D721Med (cell line): ENCODE measurements around the gene STX1B.

ENCODE experiments used
- DNase-seq: peaks from one replicate; pipeline ENCODE4 v3.0.0; 2011; ENCODE audit warnings: low spot score; ENCODE audit not compliant: insufficient read length
- FAIRE-seq: peaks from 2 replicates; lab custom pipeline; 2011; peaks lifted over from hg19 to GRCh38; lab: Jason Lieb, UNC
- CTCF ChIP-seq: IDR thresholded peaks from 2 replicates; pipeline ENCODE4 v1.5.1; 2012; ENCODE audit warnings: mild to moderate bottlenecking, control low read depth; ENCODE audit not compliant: insufficient read depth; ENCODE audit errors: missing control alignments

STX1B gene

GRCh38 chr16:30989469-30990047 is 20.9 kb downstream of the STX1B start:
- no peak for FAIRE-seq
- TF ChIP-seq CTCF: no peak
- DNase-seq: no peak

- TF ChIP-seq CTCF: no peak
- no peak for DNase-seq
- no peak for FAIRE-seq
Observed at GRCh38 chr16:30987581-30988190, 22.8 kb downstream of the STX1B start.

- no peak for DNase-seq
- no peak for FAIRE-seq
- TF ChIP-seq CTCF: no peak
Observed at GRCh38 chr16:30986129-30986991, 24.1 kb downstream of the STX1B start.

- DNase-seq: no peak
- no peak for TF ChIP-seq CTCF
- FAIRE-seq: no peak
Observed at GRCh38 chr16:30985401-30986128, 24.9 kb downstream of the STX1B start.

GRCh38 chr16:30984669-30985400 is 25.6 kb downstream of the STX1B start, which contains the start of gene HSD3B7:
Gene HSD3B7, plus strand, starts transcription at chr16:30985207. Its CDS starts 452 bp downstream, at chr16:30985659.
- peak; percentile 97 for DNase-seq
- TF ChIP-seq CTCF: peak; percentile 83
- no peak for FAIRE-seq

GRCh38 chr16:30983898-30984610 is 26.4 kb downstream of the STX1B start:
- DNase-seq: no peak
- no peak for TF ChIP-seq CTCF
- FAIRE-seq: no peak
